AG09309 (cell line): Measurements from ENCODE around the gene MAK.

Source experiments
- DNase-seq: peaks from one replicate; pipeline ENCODE4 v3.0.0-alpha.2; 2010; ENCODE audit warnings: low read depth
- H3K4me3 ChIP-seq: 2 replicates; pipeline ENCODE4 v1.5.1; 2011; ENCODE audit warnings: mild to moderate bottlenecking, low read depth, low read length, moderate library complexity; ENCODE audit not compliant: control insufficient read depth
- CTCF ChIP-seq: IDR thresholded peaks from 2 replicates; pipeline ENCODE4 v1.5.1; 2011; ENCODE audit warnings: mild to moderate bottlenecking, low read depth, low read length, inconsistent platforms; ENCODE audit not compliant: insufficient read depth, control insufficient read depth; ENCODE audit errors: missing control alignments

Gene MAK

GRCh38 chr6:10849901-10850300, 11.6 kb upstream of the MAK start:
- DNase-seq = no peak
- no peak overlapping the region for H3K4me3 ChIP-seq
- no peak for TF ChIP-seq CTCF

GRCh38 chr6:10847684-10848083, 9.3 kb upstream of the MAK start:
- H3K4me3 ChIP-seq = no peak overlapping the region
- no peak for DNase-seq
- peak; percentile 18 for TF ChIP-seq CTCF

- no peak overlapping the region for H3K4me3 ChIP-seq
- no peak for TF ChIP-seq CTCF
- no peak for DNase-seq
These were observed 5.2 kb upstream of the MAK start for GRCh38 chr6:10843554-10843953.

- no peak for TF ChIP-seq CTCF
- H3K4me3 ChIP-seq = no peak overlapping the region
- DNase-seq = no peak
These were observed 525 bp upstream of the MAK start for GRCh38 chr6:10838794-10839333.

- H3K4me3 ChIP-seq = peak overlapping the region; percentile 61
- no peak for DNase-seq
- TF ChIP-seq CTCF = no peak
These were observed 731 bp downstream of the MAK start for GRCh38 chr6:10837622-10837994.

GRCh38 chr6:10837009-10837621, 1.2 kb downstream of the MAK start:
- DNase-seq = no peak
- peak overlapping the region; percentile 61; the same call in 1 of the 2 replicates for H3K4me3 ChIP-seq
- TF ChIP-seq CTCF = no peak
